Common myeloid progenitor, CD34-positive (primary cell): Measurements from ENCODE around the gene MYCBPAP.
"Not testable (repeated sequence)": the region's sequence is repeated elsewhere in the genome, so short reads cannot be mapped to it uniquely, and the experiment has no call there.

Experiments used
- CTCF ChIA-PET: fragments of 350-600 bp; sonication (Branson Sonifier 250); formaldehyde crosslinking; loops from one replicate; lab custom pipeline; 2021; ENCODE audit warnings: antibody characterized with exemption; lab: Charles Lee
- POLR2A ChIA-PET: fragments of 350-600 bp; sonication (Branson Sonifier 250); formaldehyde crosslinking; loops from one replicate; lab custom pipeline; 2021; ENCODE audit warnings: antibody characterized with exemption; lab: Charles Lee
- DNase-seq, 3 donors: peaks; one replicate each; pipeline versions ENCODE4 v3.0.0 to v3.0.0-alpha.2; 2013
- H3K27ac ChIP-seq, 2 experiments: 1 replicate in 1 of 2; 2 replicates in 1 of 2; pipeline ENCODE4 v1.7.0; 2013; ENCODE audit warnings: inconsistent platforms in 2 of 2, low read length in 2 of 2, mild to moderate bottlenecking in 2 of 2, low read depth in 1 of 2, moderate library complexity in 1 of 2; ENCODE audit not compliant: severe bottlenecking in 2 of 2, insufficient read depth in 1 of 2, poor library complexity in 1 of 2
- H3K27me3 ChIP-seq, 5 experiments: replicated peaks in 2 of 5; 1 replicate in 3 of 5; 2 replicates in 2 of 5; pipeline versions ENCODE4 v1.6.1 to v1.7.0; 2013; ENCODE audit warnings: low read length in 4 of 5, mild to moderate bottlenecking in 2 of 5, moderate library complexity in 2 of 5, inconsistent platforms in 1 of 5; ENCODE audit not compliant: insufficient read depth in 5 of 5, control insufficient read depth in 4 of 5
- H3K36me3 ChIP-seq, 4 experiments: 1 replicate in 2 of 4; 2 replicates in 2 of 4; pipeline versions ENCODE4 v1.6.1 to v1.7.0; 2013; ENCODE audit warnings: low read length in 3 of 4, control low read depth in 1 of 4, mild to moderate bottlenecking in 1 of 4; ENCODE audit not compliant: control insufficient read depth in 4 of 4, insufficient read depth in 4 of 4
- H3K4me1 ChIP-seq, 4 experiments: 1 replicate in 3 of 4; 2 replicates in 1 of 4; pipeline versions ENCODE4 v1.6.1 to v1.7.1; 2013; ENCODE audit warnings: low read length in 3 of 4, mild to moderate bottlenecking in 3 of 4, control low read depth in 1 of 4, inconsistent platforms in 1 of 4, moderate library complexity in 1 of 4; ENCODE audit not compliant: control insufficient read depth in 4 of 4, insufficient read depth in 4 of 4; ENCODE audit errors: control extremely low read depth in 1 of 4
- H3K4me3 ChIP-seq, 7 experiments: 1 replicate in 4 of 7; 2 replicates in 3 of 7; pipeline versions ENCODE4 v1.5.1 to v1.7.0; 2013; ENCODE audit warnings: mild to moderate bottlenecking in 7 of 7, low read length in 6 of 7, moderate library complexity in 6 of 7, inconsistent platforms in 2 of 7, low read depth in 2 of 7, control low read depth in 1 of 7; ENCODE audit not compliant: insufficient read depth in 4 of 7, control insufficient read depth in 1 of 7; ENCODE audit errors: extremely low read depth in 1 of 7
- H3K9me3 ChIP-seq, 5 experiments: 1 replicate in 4 of 5; 2 replicates in 1 of 5; pipeline versions ENCODE4 v1.6.1 to v1.7.1; 2013; ENCODE audit warnings: low read length in 4 of 5, mild to moderate bottlenecking in 2 of 5, inconsistent platforms in 1 of 5, low read depth in 1 of 5, moderate library complexity in 1 of 5; ENCODE audit not compliant: control insufficient read depth in 4 of 5, insufficient read depth in 2 of 5; ENCODE audit errors: control extremely low read depth in 1 of 5
- WGBS: methylation state at CpG from one replicate; pipeline ENCODE4 v1.1.5; 2013; ENCODE audit not compliant: insufficient coverage; 5-methylcytosine and 5-hydroxymethylcytosine counted together

Gene MYCBPAP

GRCh38 chr17:50472286-50472685, 36.0 kb upstream of the MYCBPAP start:
- Histone ChIP-seq H3K27ac (no peak overlapping the region), H3K4me3 (no peak overlapping the region), H3K9me3 (no peaks in the 10 kb centered on the region), H3K36me3 (peaks cover 2 to 13% (median 6%) of the 10 kb centered on the region in 4 experiments), H3K4me1 (peaks cover 0 to 27% (median 19%) of the 10 kb centered on the region in 4 experiments), H3K27me3 (peaks cover 0 to 32% (median 7%) of the 10 kb centered on the region in 5 experiments)
- DNase-seq = no peak
- CTCF ChIA-PET = interaction anchor here (0.9 to 1.4 kb wide), 4 partner anchors 11 to 110 kb away, joined by 3 to 4 read pairs (median 3); no protein-coding TSS in a partner anchor
- WGBS = 100% methylated on average over 9 of the region's 10 CpGs
- POLR2A ChIA-PET = no interaction called here

DNA sequence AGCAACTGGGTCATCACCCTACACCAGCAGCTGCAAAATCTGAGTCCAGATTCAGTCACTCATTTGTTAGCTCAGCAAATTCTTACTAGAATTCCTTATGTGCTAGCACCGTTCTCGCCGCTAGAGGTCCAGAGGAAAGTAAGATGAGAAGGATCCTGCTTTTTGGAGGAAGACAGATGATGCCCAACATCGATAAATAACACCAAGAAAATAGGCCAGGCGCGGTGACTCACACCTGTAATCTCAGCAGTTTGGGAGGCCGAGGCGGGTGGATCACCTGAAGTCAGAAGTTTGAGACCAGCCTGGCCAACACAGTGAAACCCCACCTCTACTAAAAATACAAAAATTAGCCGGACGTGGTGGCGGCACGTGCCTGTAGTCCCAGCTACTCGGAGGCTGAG, 35.5 kb upstream of the MYCBPAP start:
- 99% methylated on average over 8 of the region's 13 CpGs for WGBS
- H3K27ac ChIP-seq, DNase-seq, POLR2A ChIA-PET, H3K4me3 ChIP-seq, H3K9me3 ChIP-seq: not testable (repeated sequence)
- Histone ChIP-seq H3K36me3 (peaks cover 2 to 13% (median 6%) of the 10 kb centered on the region in 4 experiments), H3K27me3 (peaks cover 0 to 27% (median 7%) of the 10 kb centered on the region in 5 experiments), H3K4me1 (peaks cover 0 to 27% (median 19%) of the 10 kb centered on the region in 4 experiments)
- CTCF ChIA-PET = interaction anchor here (1.0 to 1.2 kb wide), 3 partner anchors 11 to 110 kb away, joined by 3 to 4 read pairs (median 3); no protein-coding TSS in a partner anchor

- Histone ChIP-seq H3K4me1 (peaks cover 0 to 26% (median 20%) of the 10 kb centered on the region in 4 experiments), H3K9me3 (no peaks in the 10 kb centered on the region), H3K36me3 (peaks cover 2 to 13% (median 6%) of the 10 kb centered on the region in 4 experiments)
These were observed 34.3 kb upstream of the MYCBPAP start for GRCh38 chr17:50473901-50474300.

DNA sequence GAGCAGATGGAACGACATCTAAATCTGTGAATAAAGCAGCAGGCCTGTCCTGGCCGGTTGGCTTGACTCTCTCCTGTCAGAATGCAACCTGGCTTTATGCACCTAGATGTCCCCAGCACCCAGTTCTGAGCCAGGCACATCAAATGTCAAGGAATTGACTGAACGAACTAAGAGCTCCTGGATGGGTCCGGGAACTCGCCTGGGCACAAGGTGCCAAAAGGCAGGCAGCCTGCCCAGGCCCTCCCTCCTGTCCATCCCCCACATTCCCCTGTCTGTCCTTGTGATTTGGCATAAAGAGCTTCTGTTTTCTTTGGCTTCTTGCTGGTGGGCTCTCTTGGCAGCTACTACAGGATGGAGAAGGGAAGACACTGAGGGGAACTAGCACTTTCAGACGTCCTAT, 33.7 kb upstream of the MYCBPAP start:
- POLR2A ChIA-PET = interaction anchor here (0.6 kb wide), 1 partner anchor 220 kb away, joined by 5 read pairs; no protein-coding TSS in a partner anchor
- WGBS = 95% methylated on average over 3 of the region's 6 CpGs
- no peaks in the 10 kb centered on the region for H3K9me3 ChIP-seq
- H3K4me3 ChIP-seq = no peak overlapping the region
- CTCF ChIA-PET = interaction anchor here (0.5 to 2.3 kb wide), 4 partner anchors 27 to 77 kb away, joined by 3 to 5 read pairs (median 3); partner anchors contain the start of gene LRRC59
- peaks cover 2 to 13% (median 6%) of the 10 kb centered on the region in 4 experiments for H3K36me3 ChIP-seq
- no peak overlapping the region for H3K27ac ChIP-seq
- DNase-seq = no peak
- H3K27me3 ChIP-seq = peaks cover 0 to 10% (median 0%) of the 10 kb centered on the region in 5 experiments
- peaks cover 0 to 25% (median 21%) of the 10 kb centered on the region in 4 experiments for H3K4me1 ChIP-seq

More at GRCh38 chr17:50473901-50474300, 34.3 kb upstream of the MYCBPAP start:
- Histone ChIP-seq H3K4me3 (no peak overlapping the region), H3K27me3 (peaks cover 0 to 16% (median 0%) of the 10 kb centered on the region in 5 experiments), H3K27ac (no peak overlapping the region)
- 100% methylated on average over 7 of the region's 11 CpGs for WGBS
- CTCF ChIA-PET = interaction anchor here (1.0 to 2.3 kb wide), 2 partner anchors 10 to 77 kb away, joined by 4 to 5 read pairs; partner anchors contain the start of gene LRRC59
- POLR2A ChIA-PET = no interaction called here
- no peak for DNase-seq

DNA sequence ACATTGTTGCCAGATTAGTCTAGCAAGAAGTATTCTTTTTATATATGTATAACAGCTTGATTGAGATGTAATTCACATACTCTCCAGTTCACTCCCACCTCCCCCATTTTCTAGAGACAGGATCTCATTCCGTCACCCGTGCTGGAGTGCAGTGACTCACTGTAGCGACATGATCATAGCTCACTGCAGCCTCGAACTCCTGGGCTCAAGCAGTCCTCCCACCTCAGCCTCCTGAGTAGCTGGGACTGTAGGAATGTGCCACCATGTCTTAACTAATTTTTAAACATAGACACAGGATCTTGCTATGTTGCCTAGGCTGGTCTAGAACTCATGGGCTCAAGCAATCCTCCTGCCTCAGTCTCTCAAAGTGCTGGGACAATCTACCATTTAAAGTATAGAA, 32.9 kb upstream of the MYCBPAP start:
- POLR2A ChIA-PET = no interaction called here
- CTCF ChIA-PET = interaction anchor here (1.1 to 2.3 kb wide), 3 partner anchors 27 to 78 kb away, joined by 3 to 5 read pairs (median 3); partner anchors contain the start of gene LRRC59
- H3K27ac ChIP-seq = no peak overlapping the region
- WGBS = 87% methylated on average over 4 of the region's 4 CpGs
- peaks cover 0 to 32% (median 27%) of the 10 kb centered on the region in 4 experiments for H3K4me1 ChIP-seq
- peaks cover 2 to 14% (median 8%) of the 10 kb centered on the region in 4 experiments for H3K36me3 ChIP-seq
- H3K4me3 ChIP-seq = no peak overlapping the region
- peaks cover 0 to 4% (median 0%) of the 10 kb centered on the region in 5 experiments for H3K27me3 ChIP-seq
- H3K9me3 ChIP-seq = no peaks in the 10 kb centered on the region
- no peak for DNase-seq

DNA sequence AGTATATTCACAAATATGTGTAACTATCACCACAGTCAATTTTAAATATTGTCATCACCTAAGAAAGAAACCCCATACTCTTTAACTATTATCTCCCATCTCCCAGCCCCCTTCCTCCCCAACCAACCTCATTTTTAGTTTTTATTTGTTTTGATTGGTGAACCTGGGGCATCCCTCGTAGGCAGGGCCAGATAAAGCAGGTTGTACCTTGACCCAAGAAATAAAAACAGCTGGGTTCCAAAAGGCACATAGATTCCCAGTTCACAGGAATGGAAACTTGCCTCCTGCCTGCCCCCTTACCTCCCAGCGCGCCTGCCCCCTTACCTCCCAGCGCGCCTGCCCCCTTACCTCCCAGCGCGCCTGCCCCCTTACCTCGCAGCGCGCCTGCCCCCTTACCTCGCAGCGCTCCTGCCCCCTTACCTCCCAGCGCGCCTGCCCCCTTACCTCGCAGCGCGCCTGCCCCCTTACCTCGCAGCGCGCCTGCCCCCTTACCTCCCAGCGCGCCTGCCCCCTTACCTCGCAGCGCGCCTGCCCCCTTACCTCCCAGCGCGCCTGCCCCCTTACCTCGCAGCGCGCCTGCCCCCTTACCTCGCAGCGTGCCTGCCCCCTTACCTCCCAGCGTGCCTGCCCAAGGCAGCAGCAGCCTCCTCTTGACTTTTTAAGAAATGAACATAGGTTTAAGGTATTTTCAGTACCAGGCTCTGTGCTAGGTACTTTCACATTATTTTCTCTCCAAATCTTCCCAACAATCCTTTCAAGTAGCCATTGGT, 32.3 kb upstream of the MYCBPAP start:
- H3K9me3 ChIP-seq, H3K27me3 ChIP-seq, H3K4me3 ChIP-seq, DNase-seq, H3K27ac ChIP-seq, POLR2A ChIA-PET: not testable (repeated sequence)
- Histone ChIP-seq H3K36me3 (peaks cover 2 to 17% (median 10%) of the 10 kb centered on the region in 4 experiments), H3K4me1 (peaks cover 0 to 28% (median 25%) of the 10 kb centered on the region in 4 experiments)
- 75% methylated on average over 8 of the region's 33 CpGs for WGBS
- CTCF ChIA-PET = interaction anchor here (0.9 to 1.4 kb wide), 5 partner anchors 8 to 44 kb away, joined by 3 to 4 read pairs (median 3); no protein-coding TSS in a partner anchor
